ENCODE results near the gene EXOC1L. TPM values are rescaled to one million over a fixed set of nuclear protein-coding genes. Genes with fewer than 3 reads are reported as not detected.

Gene EXOC1L
- total RNA-seq, 2 experiments from 2014 or later, result not detected

DNA sequence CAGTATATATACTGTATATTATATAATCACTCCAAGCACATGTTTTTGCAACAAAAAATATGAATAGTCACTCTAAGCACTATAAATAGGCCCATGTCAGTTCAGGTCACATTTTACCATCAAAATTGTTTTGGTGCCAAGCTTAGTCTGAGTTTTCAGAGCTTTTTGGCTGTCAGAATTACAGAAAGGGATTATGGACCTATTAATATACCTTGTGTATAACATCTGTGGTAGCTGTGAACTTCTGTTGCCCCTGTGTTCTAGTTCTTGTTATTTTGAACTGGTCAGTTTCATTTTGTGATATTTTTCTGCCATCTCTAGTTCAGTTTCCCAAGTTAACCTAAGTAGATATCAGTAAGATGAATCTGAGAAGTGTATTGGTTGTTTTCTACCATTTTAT lies 56.8 kb downstream of the EXOC1L start:
- no peaks in the 10 kb centered on the region for H3K9me3 Mint-ChIP-seq
- H3K4me1 Mint-ChIP-seq, result no peaks in the 10 kb centered on the region
- peaks cover 26% of the 10 kb centered on the region for H3K36me3 Mint-ChIP-seq
- H3K27ac Mint-ChIP-seq, result no peak overlapping the region
- POLR2A ChIA-PET, result no interaction called here
- H3K27me3 Mint-ChIP-seq, result no peaks in the 10 kb centered on the region
- ATAC-seq (ENCODE audit: low read depth), result no peak
- no peak overlapping the region for H3K4me3 Mint-ChIP-seq
- DNase-seq, result no peak

DNA sequence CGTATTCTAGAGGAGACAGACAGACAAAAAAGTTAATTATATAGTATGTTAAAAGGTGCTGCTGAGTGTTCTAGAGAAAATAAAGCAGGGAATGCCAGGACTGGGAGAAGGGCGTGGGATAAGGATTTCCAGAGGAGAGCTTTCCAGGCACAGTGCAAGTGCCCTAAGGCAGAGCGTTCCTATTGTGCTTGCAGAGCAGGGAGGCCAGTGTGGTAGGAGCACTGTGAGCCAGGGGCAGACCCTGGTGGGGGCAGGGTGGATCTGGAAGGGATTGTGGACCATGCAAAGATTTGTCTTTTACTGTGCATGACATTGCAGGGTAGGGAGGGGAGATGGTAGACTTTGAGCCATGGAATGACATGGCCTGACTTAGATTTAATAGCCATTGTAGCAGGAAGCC lies 59.6 kb downstream of the EXOC1L start:
- Mint-ChIP-seq H3K27ac (no peak overlapping the region), H3K36me3 (peaks cover 30% of the 10 kb centered on the region), H3K9me3 (no peaks in the 10 kb centered on the region), H3K4me3 (no peak overlapping the region), H3K4me1 (no peaks in the 10 kb centered on the region), H3K27me3 (no peaks in the 10 kb centered on the region)
- ATAC-seq (ENCODE audit: low read depth) (no peak), DNase-seq (no peak)
- POLR2A ChIA-PET, result no interaction called here

- H3K9me3 Mint-ChIP-seq, result no peaks in the 10 kb centered on the region
- no peaks in the 10 kb centered on the region for H3K27me3 Mint-ChIP-seq
- no peak for ATAC-seq (ENCODE audit: low read depth)
- peaks cover 30% of the 10 kb centered on the region for H3K36me3 Mint-ChIP-seq
- H3K4me1 Mint-ChIP-seq, result no peaks in the 10 kb centered on the region
- DNase-seq, result no peak
- H3K4me3 Mint-ChIP-seq, result no peak overlapping the region
- POLR2A ChIA-PET, result no interaction called here
- H3K27ac Mint-ChIP-seq, result no peak overlapping the region
These were observed 61.2 kb downstream of the EXOC1L start for GRCh38 chr4:55880652-55881280.

- Mint-ChIP-seq H3K4me3 (no peak overlapping the region), H3K36me3 (peaks cover 22% of the 10 kb centered on the region), H3K27ac (no peak overlapping the region), H3K27me3 (no peaks in the 10 kb centered on the region), H3K4me1 (peaks cover 4% of the 10 kb centered on the region), H3K9me3 (no peaks in the 10 kb centered on the region)
- DNase-seq (no peak), ATAC-seq (ENCODE audit: low read depth) (no peak)
- POLR2A ChIA-PET, result no interaction called here
These were observed 64.7 kb downstream of the EXOC1L start for GRCh38 chr4:55884093-55884850.

DNA sequence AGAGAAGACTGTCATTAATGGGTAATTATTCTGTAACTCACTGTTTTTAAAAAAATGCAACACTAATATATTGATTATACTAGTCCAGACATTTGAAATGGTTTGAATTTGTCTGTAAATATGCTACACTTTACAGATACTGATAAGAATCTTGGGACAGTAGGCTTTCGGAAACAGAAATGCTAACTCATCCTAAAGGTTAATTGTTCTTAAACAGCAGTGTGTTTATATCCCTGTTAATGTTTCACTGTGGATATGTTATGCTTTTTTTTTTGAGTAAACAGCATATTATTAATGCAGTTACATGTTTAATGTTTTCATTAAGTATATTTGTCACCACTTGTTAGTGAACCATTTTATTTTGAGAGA lies 65.2 kb downstream of the EXOC1L start:
- H3K27me3 Mint-ChIP-seq, result no peaks in the 10 kb centered on the region
- ATAC-seq (ENCODE audit: low read depth) (no peak), DNase-seq (no peak)
- peaks cover 22% of the 10 kb centered on the region for H3K36me3 Mint-ChIP-seq
- H3K9me3 Mint-ChIP-seq, result no peaks in the 10 kb centered on the region
- POLR2A ChIA-PET, result no interaction called here
- H3K4me1 Mint-ChIP-seq, result peaks cover 4% of the 10 kb centered on the region
- H3K4me3 Mint-ChIP-seq, result no peak overlapping the region
- H3K27ac Mint-ChIP-seq, result no peak overlapping the region

Other genes with a start within 250 kb of the EXOC1L start
- not detected for gene PDCL2, start 227.5 kb upstream of the EXOC1L start, total RNA-seq
- not detected for gene NMU, start 183.5 kb upstream of the EXOC1L start, total RNA-seq
- 10 to 100 TPM; 35.5 to 37.5 TPM for gene EXOC1, start 33.9 kb downstream of the EXOC1L start, total RNA-seq
- 10 to 100 TPM; 18.3 to 18.8 TPM for gene CEP135, start 129.2 kb downstream of the EXOC1L start, total RNA-seq